GM19452 (cell line): ENCODE measurements around the gene PTH1R.

ENCODE experiments used
- ATAC-seq: cut with Tn5 transposase; IDR thresholded peaks from one replicate; pipeline ENCODE4 v1.9.1; 2021; ENCODE audit not compliant: unreplicated experiment

PTH1R gene

GRCh38 chr3:46863261-46863782, 14.2 kb upstream of the PTH1R start, which contains the start of gene MYL3:
Gene MYL3 (minus strand): TSS chr3:46863444. CDS start chr3:46863390, 54 bp downstream.
- ATAC-seq = no peak

DNA sequence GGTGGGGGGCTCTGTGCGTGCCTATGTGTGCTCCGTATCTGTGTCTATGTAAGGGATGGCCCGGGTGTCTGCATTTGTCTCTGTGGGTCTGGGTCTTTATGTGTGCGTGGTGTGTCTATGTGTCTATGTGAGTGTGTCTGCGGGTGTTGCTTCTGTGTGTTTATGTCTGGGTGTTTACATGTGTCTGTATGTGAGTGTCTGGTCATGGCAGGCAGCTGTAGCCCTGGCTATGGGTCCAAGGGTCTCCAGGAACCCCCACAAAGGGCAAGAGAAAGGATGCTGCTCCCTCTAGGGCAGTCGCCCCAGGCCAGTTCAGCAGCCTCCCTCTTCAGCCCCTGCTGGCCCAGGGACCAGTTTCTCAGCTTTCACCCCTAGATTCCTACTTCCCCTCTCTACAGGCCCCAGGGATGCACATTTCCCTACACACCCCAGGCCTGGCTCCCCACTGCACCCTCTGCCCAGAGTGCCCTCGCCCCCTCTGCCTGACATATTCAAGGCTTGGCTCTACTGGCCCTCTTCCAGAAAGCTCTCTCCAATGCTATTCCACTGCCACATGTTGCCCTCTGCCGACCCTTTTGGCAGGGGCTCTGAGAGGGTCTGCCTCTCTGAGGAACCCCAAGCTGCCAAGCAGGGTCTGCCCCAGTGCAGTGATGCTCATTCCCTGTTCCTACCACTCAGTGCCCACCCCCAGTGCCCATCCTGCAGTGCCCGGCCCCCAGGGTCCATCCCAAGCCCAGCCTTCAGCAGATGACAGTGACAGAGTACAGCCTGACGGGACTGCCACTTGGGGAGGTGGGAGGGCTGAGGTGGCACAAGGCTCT, 13.2 kb upstream of the PTH1R start:
- no peak for ATAC-seq

GRCh38 chr3:46865031-46865507, 12.5 kb upstream of the PTH1R start:
- no peak for ATAC-seq

GRCh38 chr3:46865546-46865945, 12.0 kb upstream of the PTH1R start:
- no peak for ATAC-seq

GRCh38 chr3:46866032-46866595, 11.4 kb upstream of the PTH1R start:
- ATAC-seq = no peak

DNA sequence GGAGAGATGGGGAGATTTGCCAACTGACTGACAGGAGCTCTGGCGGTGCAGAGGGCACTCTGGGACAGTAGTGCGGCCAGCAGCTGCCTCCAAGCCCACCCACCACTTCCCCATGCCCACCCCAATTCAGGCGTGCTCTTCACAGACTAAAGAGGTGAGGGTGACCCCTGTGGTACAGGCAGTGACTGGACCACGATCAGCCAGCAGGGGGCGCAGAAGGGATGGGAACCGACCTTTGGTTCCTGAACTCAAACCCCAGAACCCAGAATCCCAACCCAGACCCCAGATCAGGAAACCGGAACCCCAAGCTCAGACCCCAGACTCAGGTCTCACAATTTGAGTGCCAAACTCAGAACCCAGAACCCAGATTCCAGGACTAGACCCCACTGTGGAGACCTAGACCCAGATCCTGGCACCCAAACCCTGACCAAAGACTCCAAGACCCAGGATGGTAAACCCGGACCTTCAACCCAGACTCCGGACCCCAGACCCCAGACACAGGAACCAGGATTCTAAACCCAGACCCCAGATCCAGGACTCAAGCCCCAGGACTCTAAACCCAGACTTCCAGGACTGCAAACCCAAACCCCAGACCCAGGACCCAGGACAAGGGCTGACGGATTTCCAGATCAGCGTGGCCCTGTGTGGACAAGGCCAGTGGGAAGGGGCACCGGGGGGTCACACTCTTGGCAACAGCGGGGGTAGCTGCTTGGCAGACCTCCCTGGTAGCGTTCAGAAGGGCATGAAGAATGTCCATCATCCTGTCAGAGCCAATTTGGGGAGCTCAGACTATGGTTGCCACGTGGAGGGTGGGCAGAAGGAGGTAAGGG, 10.6 kb upstream of the PTH1R start:
- no peak for ATAC-seq

GRCh38 chr3:46867550-46867898, 10.0 kb upstream of the PTH1R start:
- ATAC-seq = no peak

GRCh38 chr3:46868287-46868686, 9.2 kb upstream of the PTH1R start:
- no peak for ATAC-seq

DNA sequence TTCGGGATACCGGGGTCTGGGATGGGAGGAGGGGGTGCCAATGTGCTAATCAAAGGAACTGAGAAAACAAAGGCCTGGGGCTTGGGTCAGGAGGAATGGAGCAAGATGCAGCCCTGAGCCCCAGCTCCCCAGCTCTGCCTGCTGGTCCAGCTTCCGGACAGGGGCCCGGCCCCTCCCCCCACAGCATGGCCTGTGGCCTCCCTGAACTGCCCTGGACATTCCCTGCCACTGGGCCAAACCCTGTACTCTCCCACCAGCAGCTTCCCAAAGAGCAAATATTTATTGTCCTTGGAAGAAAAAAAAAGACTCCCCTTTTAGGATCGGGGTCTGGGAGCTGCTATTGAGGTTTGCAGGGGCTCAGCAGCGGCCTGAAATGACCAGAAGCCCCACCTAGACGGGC, 8.6 kb upstream of the PTH1R start:
- no peak for ATAC-seq

- ATAC-seq = no peak
Measured at GRCh38 chr3:46869440-46869839, 8.1 kb upstream of the PTH1R start.

- ATAC-seq = no peak
Measured at GRCh38 chr3:46870651-46871050, 6.9 kb upstream of the PTH1R start.

- ATAC-seq = no peak
Measured at GRCh38 chr3:46871222-46871621, 6.3 kb upstream of the PTH1R start.

DNA sequence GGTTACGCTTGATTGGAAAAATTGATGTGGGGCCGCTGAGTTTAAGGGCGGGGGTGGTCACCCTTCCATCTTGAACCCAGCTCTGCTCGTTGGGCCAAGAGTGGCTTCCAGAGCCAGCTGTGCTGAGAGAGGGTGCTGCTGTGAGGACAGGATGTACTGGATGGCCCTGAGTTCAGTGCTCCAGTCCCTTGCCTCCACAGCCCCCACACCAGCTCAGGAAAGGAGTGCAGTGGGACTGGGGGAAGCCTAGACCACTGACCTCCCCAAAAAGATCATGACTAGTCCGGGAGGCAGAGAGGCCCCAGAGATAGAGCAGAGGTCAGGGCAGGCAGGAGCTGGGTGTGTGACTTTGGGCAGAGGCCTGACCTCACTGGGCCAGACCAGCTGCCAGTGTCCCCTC, 4.0 kb upstream of the PTH1R start:
- no peak for ATAC-seq

DNA sequence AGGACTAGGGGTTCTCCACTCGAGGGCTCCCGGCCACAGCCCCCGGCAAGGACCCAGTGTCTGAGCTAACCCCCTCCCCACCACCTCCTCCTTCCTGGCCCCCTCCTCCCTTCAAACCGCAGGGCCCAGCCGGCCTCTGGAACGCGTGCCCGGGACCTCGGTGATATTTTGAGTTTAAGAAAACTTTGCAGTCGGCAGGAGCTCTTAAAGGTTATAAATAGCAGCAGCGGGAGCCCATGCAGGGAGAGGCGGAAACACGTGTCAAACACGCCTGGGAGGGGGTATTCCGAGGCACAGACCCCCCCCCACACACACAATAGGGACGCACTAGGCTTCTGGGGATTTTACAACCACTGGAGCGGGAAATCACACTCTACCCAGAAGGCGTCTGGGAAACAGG, 3.1 kb upstream of the PTH1R start:
- no peak for ATAC-seq

DNA sequence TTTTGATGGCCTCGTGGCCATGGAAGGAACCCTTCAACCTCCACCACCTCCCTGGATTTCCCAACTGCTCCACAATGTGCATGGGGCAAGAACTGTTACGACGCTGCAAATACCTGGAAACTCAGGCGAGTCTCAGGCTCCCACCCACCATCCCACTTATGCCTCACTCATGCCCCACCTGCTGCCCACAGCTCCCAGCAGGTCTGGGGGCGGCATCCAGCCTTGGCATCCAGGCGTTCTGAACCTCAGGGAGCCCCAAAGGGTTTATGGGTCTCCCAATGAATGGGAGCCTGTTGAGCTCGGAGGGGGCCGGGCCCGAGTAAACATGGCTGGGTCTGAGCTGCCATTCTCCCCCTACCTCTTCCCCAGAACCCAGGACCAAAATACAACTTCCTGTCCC, 2.0 kb upstream of the PTH1R start:
- no peak for ATAC-seq

GRCh38 chr3:46876313-46877300, 914 bp upstream of the PTH1R start:
- no peak for ATAC-seq

- ATAC-seq = peak; percentile 76
Measured at GRCh38 chr3:46878781-46879436, 1.4 kb downstream of the PTH1R start.

GRCh38 chr3:46880884-46881595, 3.5 kb downstream of the PTH1R start:
- no peak for ATAC-seq
